A673 (cell line): ENCODE results near the gene THRB. TPM values are rescaled to one million over a fixed set of nuclear protein-coding genes. Genes with fewer than 3 reads are reported as not detected.
"Not testable (repeated sequence)": the region's sequence is repeated elsewhere in the genome, so short reads cannot be mapped to it uniquely, and the experiment has no call there.

Experiments used
- BruUV-seq: library from RNA; stranded (reverse); fragments of 400-500 nt; replicated peaks from 2 replicates; lab custom pipeline; 2021; lab: Mats Ljungman, UMichigan
- CTCF ChIA-PET: fragments of 300-600 bp; sonication (Branson Sonifier 250); formaldehyde crosslinking; loops from one replicate; lab custom pipeline; 2022; ENCODE audit warnings: antibody characterized with exemption; lab: Charles Lee
- POLR2A ChIA-PET: fragments of 300-600 bp; sonication (Branson Sonifier 250); formaldehyde crosslinking; loops from one replicate; lab custom pipeline; 2022; ENCODE audit warnings: antibody characterized with exemption; ENCODE audit not compliant: low non-redundant PET; lab: Charles Lee
- DNase-seq: peaks from one replicate; pipeline ENCODE4 v3.0.0-alpha.2; 2015; ENCODE audit warnings: low spot score
- H3K27ac ChIP-seq: fragments of 200-600 bp; sonication (generic); 2 replicates; pipeline ENCODE4 v1.5.1; 2016; ENCODE audit warnings: mixed run types, low read depth, mild to moderate bottlenecking, mixed read lengths, antibody characterized with exemption, low read length; ENCODE audit not compliant: poor library complexity, severe bottlenecking
- H3K27me3 ChIP-seq: fragments of 200-600 bp; sonication (generic); replicated peaks from 2 replicates; pipeline ENCODE4 v1.6.1; 2017; ENCODE audit warnings: mixed run types, low read depth, mild to moderate bottlenecking, mixed read lengths, antibody characterized with exemption, low read length; ENCODE audit not compliant: insufficient read depth, poor library complexity
- H3K36me3 ChIP-seq: fragments of 200-600 bp; sonication (generic); 2 replicates; pipeline ENCODE4 v1.6.1; 2016; ENCODE audit warnings: mixed run types, mild to moderate bottlenecking, mixed read lengths, antibody characterized with exemption, low read length; ENCODE audit not compliant: insufficient read depth, poor library complexity, severe bottlenecking
- H3K4me1 ChIP-seq: fragments of 200-600 bp; sonication (generic); 2 replicates; pipeline ENCODE4 v1.6.1; 2017; ENCODE audit warnings: mixed run types, mild to moderate bottlenecking, mixed read lengths, antibody characterized with exemption, low read length; ENCODE audit not compliant: insufficient read depth, poor library complexity, severe bottlenecking
- H3K4me3 ChIP-seq: fragments of 200-600 bp; sonication (generic); 2 replicates; pipeline ENCODE4 v1.5.1; 2016; ENCODE audit warnings: low read depth, mixed run types, mild to moderate bottlenecking, mixed read lengths, low read length; ENCODE audit not compliant: poor library complexity, severe bottlenecking
- H3K9me3 ChIP-seq: fragments of 200-600 bp; sonication (generic); 2 replicates; pipeline ENCODE4 v1.6.1; 2016; ENCODE audit warnings: mixed run types, low read depth, mild to moderate bottlenecking, mixed read lengths, antibody characterized with exemption, low read length; ENCODE audit not compliant: poor library complexity, severe bottlenecking
- EZH2 ChIP-seq: fragments of 200-600 bp; sonication (generic); IDR thresholded peaks from 2 replicates; pipeline ENCODE4 v1.6.1; 2017; ENCODE audit warnings: borderline replicate concordance, low read depth, mild to moderate bottlenecking, mixed read lengths, antibody characterized with exemption, low read length; ENCODE audit not compliant: poor library complexity, severe bottlenecking
- intact Hi-C: fragments of 100-400 bp; cut with micrococcal nuclease; formaldehyde crosslinking; loops from one replicate; pipeline ENCODE4 v1.10.0; 2022; ENCODE audit not compliant: unreplicated experiment
- total RNA-seq: library from RNA; stranded (reverse); gene quantifications from 2 replicates; pipeline ENCODE4 v1.2.3, GENCODE V29; 2021
- TF ChIP-seq, protein P1 (sequence below): fragments of 300-800, 200-600 bp; sonication (generic); conservative IDR thresholded peaks from 2 replicates; pipeline ENCODE4 v1.5.1; 2017; ENCODE audit warnings: low read depth, mild to moderate bottlenecking, antibody characterized with exemption, low read length, moderate library complexity, mixed read lengths

Gene THRB
- total RNA-seq, 1 experiment from 2014 or later: 0.11 TPM

DNA sequence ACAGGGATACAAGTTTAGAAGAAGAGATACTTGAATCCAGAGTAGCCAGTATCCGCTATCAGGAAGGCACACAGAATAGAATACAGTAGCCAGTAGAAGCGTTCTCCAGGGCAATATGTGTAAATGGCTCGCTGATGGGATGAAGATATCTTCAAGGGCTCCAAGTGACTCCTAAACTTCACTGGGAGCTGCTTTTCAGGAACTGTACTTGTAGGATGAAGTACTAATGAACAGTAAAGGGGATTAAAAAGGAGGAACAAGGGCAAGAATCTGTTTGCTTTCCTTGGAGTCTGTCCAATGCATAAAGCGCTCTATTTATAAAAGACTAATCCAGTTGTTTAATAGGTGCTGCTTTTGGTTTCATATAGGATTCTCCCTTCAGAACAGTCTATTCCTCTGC lies 78.4 kb downstream of the THRB start:
- BruUV-seq: no TSS peak
- ChIA-PET POLR2A (no interaction called here), CTCF (no interaction called here)
- Histone ChIP-seq H3K36me3 (no peaks in the 10 kb centered on the region), H3K4me1 (no peaks in the 10 kb centered on the region), H3K27me3 (no peaks in the 10 kb centered on the region), H3K4me3 (no peak overlapping the region), H3K27ac (no peak overlapping the region), H3K9me3 (no peaks in the 10 kb centered on the region)
- no peak for DNase-seq
- intact Hi-C loops: no loop called here
- no peak for TF ChIP-seq EZH2
- TF ChIP-seq, protein P1, sequence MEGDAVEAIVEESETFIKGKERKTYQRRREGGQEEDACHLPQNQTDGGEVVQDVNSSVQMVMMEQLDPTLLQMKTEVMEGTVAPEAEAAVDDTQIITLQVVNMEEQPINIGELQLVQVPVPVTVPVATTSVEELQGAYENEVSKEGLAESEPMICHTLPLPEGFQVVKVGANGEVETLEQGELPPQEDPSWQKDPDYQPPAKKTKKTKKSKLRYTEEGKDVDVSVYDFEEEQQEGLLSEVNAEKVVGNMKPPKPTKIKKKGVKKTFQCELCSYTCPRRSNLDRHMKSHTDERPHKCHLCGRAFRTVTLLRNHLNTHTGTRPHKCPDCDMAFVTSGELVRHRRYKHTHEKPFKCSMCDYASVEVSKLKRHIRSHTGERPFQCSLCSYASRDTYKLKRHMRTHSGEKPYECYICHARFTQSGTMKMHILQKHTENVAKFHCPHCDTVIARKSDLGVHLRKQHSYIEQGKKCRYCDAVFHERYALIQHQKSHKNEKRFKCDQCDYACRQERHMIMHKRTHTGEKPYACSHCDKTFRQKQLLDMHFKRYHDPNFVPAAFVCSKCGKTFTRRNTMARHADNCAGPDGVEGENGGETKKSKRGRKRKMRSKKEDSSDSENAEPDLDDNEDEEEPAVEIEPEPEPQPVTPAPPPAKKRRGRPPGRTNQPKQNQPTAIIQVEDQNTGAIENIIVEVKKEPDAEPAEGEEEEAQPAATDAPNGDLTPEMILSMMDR: no peak

DNA sequence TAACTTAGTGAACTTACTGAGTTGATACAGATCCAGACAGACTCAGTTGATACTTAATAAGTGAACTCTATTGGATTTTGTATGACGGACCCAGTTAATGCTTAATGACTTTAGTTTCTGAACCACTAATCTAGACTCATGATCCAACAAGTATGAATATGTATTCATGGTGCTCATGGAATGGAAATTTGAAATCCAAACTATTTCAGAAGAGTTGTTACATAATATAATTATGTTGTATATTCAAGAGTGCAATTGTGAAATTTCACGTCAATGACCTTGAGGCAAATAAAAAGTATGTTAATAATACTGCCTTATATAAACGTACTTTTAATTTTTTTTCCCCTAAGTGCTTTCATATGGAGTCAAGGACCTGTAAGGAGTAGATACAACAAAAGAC lies 78.8 kb downstream of the THRB start:
- no peaks in the 10 kb centered on the region for H3K4me1 ChIP-seq
- POLR2A ChIA-PET: no interaction called here
- TF ChIP-seq EZH2: no peak
- TF ChIP-seq, protein P1: no peak
- no peaks in the 10 kb centered on the region for H3K9me3 ChIP-seq
- DNase-seq: no peak
- no peak overlapping the region for H3K4me3 ChIP-seq
- no TSS peak for BruUV-seq
- H3K36me3 ChIP-seq: no peaks in the 10 kb centered on the region
- no peaks in the 10 kb centered on the region for H3K27me3 ChIP-seq
- CTCF ChIA-PET: no interaction called here
- no peak overlapping the region for H3K27ac ChIP-seq
- intact Hi-C loops: no loop called here

DNA sequence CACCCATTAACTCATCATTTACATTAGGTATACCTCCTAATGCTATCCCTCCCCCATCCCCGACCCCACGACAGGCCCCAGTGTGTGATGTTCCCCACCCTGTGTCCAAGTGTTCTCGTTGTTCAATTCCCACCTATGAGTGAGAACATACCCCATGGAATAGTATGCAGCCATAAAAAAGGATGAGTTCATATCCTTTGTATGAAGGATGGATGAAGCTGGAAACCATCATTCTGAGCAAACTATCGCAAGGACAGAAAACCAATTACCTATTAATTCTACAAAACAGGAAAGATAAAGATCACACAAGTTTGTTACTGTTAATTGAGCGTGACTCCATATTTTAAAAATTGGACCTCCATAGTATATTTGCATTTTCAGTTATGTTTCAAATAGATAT lies 81.0 kb downstream of the THRB start:
- BruUV-seq, intact Hi-C loops, H3K4me1 ChIP-seq, H3K4me3 ChIP-seq, H3K36me3 ChIP-seq, H3K27ac ChIP-seq, POLR2A ChIA-PET, DNase-seq, H3K27me3 ChIP-seq, CTCF ChIA-PET, H3K9me3 ChIP-seq: not testable (repeated sequence)

DNA sequence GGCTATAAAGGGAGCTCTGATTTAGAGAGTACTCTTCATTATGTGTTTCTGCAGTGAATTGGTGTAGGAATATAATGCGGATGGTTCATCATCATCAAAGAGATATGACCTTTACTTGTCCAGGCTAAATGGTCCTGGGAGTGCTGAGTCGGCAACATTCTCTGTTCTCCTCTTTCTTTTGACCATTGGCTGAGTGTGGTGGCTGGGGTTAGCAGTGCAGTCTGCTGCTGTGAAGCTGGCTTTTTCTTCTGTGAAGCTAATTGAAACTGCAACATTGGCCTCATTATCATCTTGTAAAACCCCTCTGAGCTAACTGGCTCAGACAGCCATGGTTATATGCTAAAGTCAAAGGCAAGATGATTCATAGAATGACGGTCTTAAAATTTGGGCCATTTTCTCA lies 83.8 kb downstream of the THRB start:
- Histone ChIP-seq H3K27ac (no peak overlapping the region), H3K36me3 (no peaks in the 10 kb centered on the region), H3K4me3 (no peak overlapping the region), H3K4me1 (no peaks in the 10 kb centered on the region), H3K9me3 (no peaks in the 10 kb centered on the region), H3K27me3 (no peaks in the 10 kb centered on the region)
- DNase-seq: no peak
- TF ChIP-seq, protein P1: no peak
- TF ChIP-seq EZH2: no peak
- POLR2A ChIA-PET: no interaction called here
- CTCF ChIA-PET: no interaction called here
- BruUV-seq: no TSS peak
- intact Hi-C loops: no loop called here
